Right lobe of liver (tissue), 6 donors: ENCODE data around the gene CORO6. TPM values are rescaled to one million over a fixed set of nuclear protein-coding genes. Genes with fewer than 3 reads are reported as not detected.
A peak's percentile ranks its signal among the peaks of the same experiment; 100 is the strongest.

Experiments
- ATAC-seq, 4 donors: fragments of 200-7000 bp; cut with Tn5 transposase; one replicate each; pipeline ENCODE4 v1.9.1; 2020; ENCODE audit warnings: mild to moderate bottlenecking in 4 of 4, moderate library complexity in 4 of 4
- DNase-seq, 3 donors: peaks; one replicate each; pipeline ENCODE4 v3.0.0-alpha.2; 2020
- H3K27ac ChIP-seq, 3 donors: fragments of 200-600 bp; one replicate each; pipeline ENCODE4 v1.8.0; 2022
- H3K27me3 ChIP-seq, 2 donors: fragments of 200-600 bp; one replicate each; pipeline ENCODE4 v1.8.0; 2022
- H3K36me3 ChIP-seq, 4 donors: fragments of 200-600 bp; sonication (generic) in 1 of 4; one replicate each; pipeline versions ENCODE4 v1.5.1 to v1.8.0; 2017 to 2022; ENCODE audit warnings: control low read depth in 1 of 4
- H3K4me1 ChIP-seq, 4 donors: fragments of 200-600 bp; sonication (generic) in 1 of 4; one replicate each; pipeline versions ENCODE4 v1.5.1 to v1.8.0; 2017 to 2022; ENCODE audit warnings: control low read depth in 1 of 4
- H3K4me3 ChIP-seq, 3 donors: fragments of 200-600 bp; one replicate each; pipeline ENCODE4 v1.8.0; 2022
- H3K9me3 ChIP-seq, 4 donors: fragments of 200-600 bp; sonication (generic) in 1 of 4; one replicate each; pipeline versions ENCODE4 v1.5.1 to v1.8.0; 2017 to 2022; ENCODE audit warnings: control low read depth in 1 of 4
- CTCF ChIP-seq, 4 donors: fragments of 200-600 bp in 3 of 4; fragments of 450-650 bp in 1 of 4; IDR thresholded peaks; one replicate each; pipeline versions ENCODE4 v1.5.1 to v1.8.0; 2016 to 2022; ENCODE audit warnings: antibody characterized with exemption in 4 of 4, mild to moderate bottlenecking in 2 of 4
- POLR2A ChIP-seq: fragments of 450-650 bp; IDR thresholded peaks from one replicate; pipeline ENCODE4 v1.6.1; 2017; ENCODE audit warnings: antibody characterized with exemption, mild to moderate bottlenecking
- WGBS: methylation state at CpG from one replicate; pipeline ENCODE4 v1.1.6; 2018; ENCODE audit warnings: low coverage, low lambda C conversion rate; ENCODE audit not compliant: insufficient coverage; ENCODE audit errors: missing lambda C conversion rate; 5-methylcytosine and 5-hydroxymethylcytosine counted together
- intact Hi-C, 2 donors: fragments of 100-400 bp; cut with DNase I; formaldehyde crosslinking; loops; one replicate each; pipeline versions ENCODE4 v1.11.2 to v1.14.1; 2022
- total RNA-seq, 6 experiments: library from RNA; depleted of rRNA in 2 of 6; stranded (reverse); fragments of >200 nt in 2 of 6; fragmentation: NEBNext Ultra II Directional in 3 of 6; extraction: Animal tissue kit (Norgen Biotek cat#: 25700) in 3 of 6; gene quantifications; one replicate each; pipeline versions ENCODE4 v1.1.0 to v1.2.4, GENCODE V29; 2016 to 2023
- donor health status: DM: no; HTN: yes; CAD: no.
- donor health status: DM: no; HTN: no; CAD: no.
- donor health status: DM: no; HTN: no; CAD: no.
- donor health status: DM: no; HTN: yes; CAD: no.
- donor health status: DM: no; HTN: yes; CAD: no.

CORO6 gene
- total RNA-seq, 6 experiments from 2014 or later = 0.37 to 5.1 (median 0.81) TPM

DNA sequence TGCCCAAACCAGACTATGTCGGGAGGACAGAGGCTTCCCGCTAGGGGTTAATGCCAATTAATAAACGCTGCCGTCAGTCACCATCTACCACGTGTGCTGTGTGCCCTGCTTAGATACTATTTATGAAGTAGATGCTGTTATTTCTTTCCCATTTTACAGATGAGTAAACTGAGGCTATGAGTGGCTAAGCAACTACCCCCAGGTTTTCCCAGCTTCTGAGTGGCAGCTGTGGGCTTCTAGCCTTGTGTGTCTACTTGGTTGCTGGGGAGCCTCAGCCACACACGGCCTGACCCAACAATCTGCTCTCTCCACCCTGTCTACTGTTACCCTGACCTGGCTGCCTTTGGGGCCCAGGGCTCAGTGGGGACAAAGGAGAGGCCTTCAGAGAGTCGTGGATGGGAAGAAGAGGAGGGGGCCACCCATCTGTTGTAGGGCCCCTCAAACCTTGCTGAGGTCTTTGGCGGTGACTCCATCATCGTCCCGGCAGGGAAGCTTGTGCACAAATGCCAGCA, 40.4 kb downstream of the CORO6 start:
- Histone ChIP-seq H3K9me3 (no peaks in the 10 kb centered on the region), H3K27me3 (no peaks in the 10 kb centered on the region), H3K4me1 (no peaks in the 10 kb centered on the region), H3K36me3 (peaks cover 0 to 5% (median 0%) of the 10 kb centered on the region in 4 donors), H3K4me3 (no peak overlapping the region), H3K27ac (no peak overlapping the region)
- intact Hi-C loops = no loop called here
- no peak for ATAC-seq
- TF ChIP-seq CTCF (IDR thresholded peaks at IDR 0.05) (no peak), POLR2A (no peak)
- DNase-seq = no peak
- WGBS = 71% methylated on average over 3 of the region's 10 CpGs

GRCh38 chr17:29581583-29582253, 41.0 kb downstream of the CORO6 start:
- WGBS = 69% methylated on average over 10 of the region's 20 CpGs
- H3K36me3 ChIP-seq = peaks cover 0 to 6% (median 0%) of the 10 kb centered on the region in 4 donors
- H3K27ac ChIP-seq = no peak overlapping the region
- H3K9me3 ChIP-seq = no peaks in the 10 kb centered on the region
- no peaks in the 10 kb centered on the region for H3K4me1 ChIP-seq
- DNase-seq (peak in 1 of 3 donors; percentile 42), ATAC-seq (no peak)
- H3K4me3 ChIP-seq = no peak overlapping the region
- intact Hi-C loops = no loop called here
- no peaks in the 10 kb centered on the region for H3K27me3 ChIP-seq
- TF ChIP-seq POLR2A (no peak), CTCF (IDR thresholded peaks at IDR 0.05) (no peak)

DNA sequence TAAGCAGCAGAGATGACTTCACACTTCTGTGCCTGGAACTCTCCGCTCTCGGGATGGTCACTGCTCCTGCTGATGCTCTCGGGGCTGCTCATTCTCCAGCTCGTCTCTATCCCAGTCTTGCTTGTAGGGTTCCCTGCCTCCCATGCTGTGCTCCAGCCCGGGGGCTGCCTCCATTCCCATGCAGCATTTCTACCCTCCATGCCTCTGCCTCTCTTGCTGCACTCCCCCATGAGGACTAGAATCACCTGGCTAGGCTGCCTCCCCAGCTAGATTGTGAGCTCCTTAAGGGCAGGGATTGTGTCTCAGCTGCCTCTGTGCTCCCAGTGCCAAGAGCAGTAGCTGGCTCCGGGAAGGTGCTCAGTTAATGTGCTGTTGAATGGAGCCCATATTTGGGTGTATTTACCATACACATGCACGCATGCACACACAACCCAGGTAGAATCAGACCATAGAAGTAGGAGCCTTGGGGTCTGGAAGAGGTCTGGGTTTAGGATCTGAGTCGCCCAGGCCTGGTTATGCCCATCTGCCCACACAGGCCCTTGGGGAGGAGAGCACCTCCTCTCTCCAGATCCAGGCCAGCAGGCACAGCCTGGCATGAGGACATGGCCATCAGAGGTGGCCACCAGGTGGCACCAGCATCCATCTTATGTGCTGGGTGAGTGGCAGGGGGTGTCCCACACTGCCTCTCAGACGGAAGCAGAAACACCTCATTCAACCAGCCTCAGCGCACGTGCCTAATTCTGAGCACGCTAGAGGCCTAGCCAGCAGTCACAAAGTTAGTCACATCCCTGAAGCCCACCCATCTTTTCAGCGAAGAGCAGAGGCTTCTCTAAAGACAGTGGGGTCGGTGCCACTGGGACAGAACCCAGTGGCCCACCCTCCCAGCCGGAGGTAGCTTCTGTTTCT, 42.6 kb downstream of the CORO6 start:
- H3K27ac ChIP-seq = no peak overlapping the region
- intact Hi-C loops = no loop called here
- DNase-seq (peak; percentile 83 to 85 (median 84)), ATAC-seq (peak; percentile 85 to 92 (median 86))
- H3K36me3 ChIP-seq = peaks cover 0 to 18% (median 0%) of the 10 kb centered on the region in 4 donors
- no peak overlapping the region for H3K4me3 ChIP-seq
- 91% methylated on average over 4 of the region's 15 CpGs for WGBS
- TF ChIP-seq POLR2A (no peak), CTCF (IDR thresholded peaks at IDR 0.05) (peak; percentile 87 to 97 (median 92))
- no peaks in the 10 kb centered on the region for H3K27me3 ChIP-seq
- no peaks in the 10 kb centered on the region for H3K9me3 ChIP-seq
- H3K4me1 ChIP-seq = peaks cover 0 to 3% (median under 1%) of the 10 kb centered on the region in 4 donors

GRCh38 chr17:29578626-29579485, 43.9 kb downstream of the CORO6 start:
- ATAC-seq (no peak), DNase-seq (peak in 2 of 3 donors; percentile 3 to 42)
- no peak overlapping the region for H3K4me3 ChIP-seq
- peaks cover 0 to 18% (median 0%) of the 10 kb centered on the region in 4 donors for H3K36me3 ChIP-seq
- no peak overlapping the region for H3K27ac ChIP-seq
- 83% methylated on average over 7 of the region's 14 CpGs for WGBS
- no peaks in the 10 kb centered on the region for H3K27me3 ChIP-seq
- TF ChIP-seq CTCF (IDR thresholded peaks at IDR 0.05) (no peak), POLR2A (no peak)
- H3K4me1 ChIP-seq = peaks cover 0 to 12% (median 7%) of the 10 kb centered on the region in 4 donors
- intact Hi-C loops = no loop called here
- H3K9me3 ChIP-seq = no peaks in the 10 kb centered on the region
